ENCODE data around the gene KRTAP20-2. TPM values are rescaled to one million over a fixed set of nuclear protein-coding genes. Genes with fewer than 3 reads are reported as not detected.

The KRTAP20-2 gene
- total RNA-seq, 1 donor from 2014 or later: not detected

GRCh38 chr21:30668776-30669175 is 33.8 kb downstream of the KRTAP20-2 start:
- H3K27me3 ChIP-seq: no peaks in the 10 kb centered on the region
- no peaks in the 10 kb centered on the region for H3K36me3 ChIP-seq
- H3K9me3 ChIP-seq: no peaks in the 10 kb centered on the region
- no peak overlapping the region for H3K27ac ChIP-seq
- H3K4me1 ChIP-seq: no peaks in the 10 kb centered on the region
- no peak for DNase-seq (ENCODE audit: extremely low spot score in 2 of 2)
- H3K4me3 ChIP-seq: no peak overlapping the region
- TF ChIP-seq, protein P1, sequence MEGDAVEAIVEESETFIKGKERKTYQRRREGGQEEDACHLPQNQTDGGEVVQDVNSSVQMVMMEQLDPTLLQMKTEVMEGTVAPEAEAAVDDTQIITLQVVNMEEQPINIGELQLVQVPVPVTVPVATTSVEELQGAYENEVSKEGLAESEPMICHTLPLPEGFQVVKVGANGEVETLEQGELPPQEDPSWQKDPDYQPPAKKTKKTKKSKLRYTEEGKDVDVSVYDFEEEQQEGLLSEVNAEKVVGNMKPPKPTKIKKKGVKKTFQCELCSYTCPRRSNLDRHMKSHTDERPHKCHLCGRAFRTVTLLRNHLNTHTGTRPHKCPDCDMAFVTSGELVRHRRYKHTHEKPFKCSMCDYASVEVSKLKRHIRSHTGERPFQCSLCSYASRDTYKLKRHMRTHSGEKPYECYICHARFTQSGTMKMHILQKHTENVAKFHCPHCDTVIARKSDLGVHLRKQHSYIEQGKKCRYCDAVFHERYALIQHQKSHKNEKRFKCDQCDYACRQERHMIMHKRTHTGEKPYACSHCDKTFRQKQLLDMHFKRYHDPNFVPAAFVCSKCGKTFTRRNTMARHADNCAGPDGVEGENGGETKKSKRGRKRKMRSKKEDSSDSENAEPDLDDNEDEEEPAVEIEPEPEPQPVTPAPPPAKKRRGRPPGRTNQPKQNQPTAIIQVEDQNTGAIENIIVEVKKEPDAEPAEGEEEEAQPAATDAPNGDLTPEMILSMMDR (IDR thresholded peaks at IDR 0.05): no peak
- TF ChIP-seq POLR2AphosphoS5 (IDR thresholded peaks at IDR 0.05; ENCODE audit: insufficient read depth in 1 of 2, low read depth in 1 of 2): no peak
- no peak for TF ChIP-seq POLR2A (IDR thresholded peaks at IDR 0.05)
- intact Hi-C loops (cut with DNase I): no loop called here

GRCh38 chr21:30672985-30673650 is 38.1 kb downstream of the KRTAP20-2 start:
- no peak for DNase-seq (ENCODE audit: extremely low spot score in 2 of 2)
- H3K27ac ChIP-seq: no peak overlapping the region
- TF ChIP-seq, protein P1 (IDR thresholded peaks at IDR 0.05): no peak
- TF ChIP-seq POLR2AphosphoS5 (IDR thresholded peaks at IDR 0.05; ENCODE audit: insufficient read depth in 1 of 2, low read depth in 1 of 2) (no peak), POLR2A (IDR thresholded peaks at IDR 0.05) (no peak)
- no peak overlapping the region for H3K4me3 ChIP-seq
- H3K36me3 ChIP-seq: no peaks in the 10 kb centered on the region
- H3K27me3 ChIP-seq: no peaks in the 10 kb centered on the region
- intact Hi-C loops (cut with DNase I): no loop called here
- H3K4me1 ChIP-seq: no peaks in the 10 kb centered on the region
- no peaks in the 10 kb centered on the region for H3K9me3 ChIP-seq

DNA sequence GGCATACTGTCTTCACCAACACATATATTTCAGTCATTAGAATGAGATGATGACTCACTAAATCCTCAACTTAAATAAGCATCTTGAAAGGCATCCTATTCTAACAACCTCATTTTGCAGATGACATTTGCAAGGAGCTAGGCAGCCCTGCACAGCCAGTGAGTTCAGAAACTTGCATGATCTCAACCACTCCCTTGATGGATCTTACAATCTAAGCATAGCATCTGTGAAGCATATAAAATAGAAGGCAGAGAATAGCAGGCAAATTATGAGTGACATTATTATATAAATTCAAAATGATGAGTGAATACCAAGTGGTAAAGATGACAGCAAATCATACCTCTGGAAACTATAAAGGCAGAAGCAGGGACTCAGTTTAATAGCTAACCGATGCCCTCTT is 39.3 kb downstream of the KRTAP20-2 start:
- no peaks in the 10 kb centered on the region for H3K9me3 ChIP-seq
- no peak overlapping the region for H3K27ac ChIP-seq
- no peaks in the 10 kb centered on the region for H3K36me3 ChIP-seq
- TF ChIP-seq POLR2AphosphoS5 (IDR thresholded peaks at IDR 0.05; ENCODE audit: insufficient read depth in 1 of 2, low read depth in 1 of 2) (no peak), POLR2A (IDR thresholded peaks at IDR 0.05) (no peak)
- TF ChIP-seq, protein P1 (IDR thresholded peaks at IDR 0.05): no peak
- H3K4me3 ChIP-seq: no peak overlapping the region
- no peak for DNase-seq (ENCODE audit: extremely low spot score in 2 of 2)
- intact Hi-C loops (cut with DNase I): no loop called here
- no peaks in the 10 kb centered on the region for H3K4me1 ChIP-seq
- H3K27me3 ChIP-seq: no peaks in the 10 kb centered on the region

DNA sequence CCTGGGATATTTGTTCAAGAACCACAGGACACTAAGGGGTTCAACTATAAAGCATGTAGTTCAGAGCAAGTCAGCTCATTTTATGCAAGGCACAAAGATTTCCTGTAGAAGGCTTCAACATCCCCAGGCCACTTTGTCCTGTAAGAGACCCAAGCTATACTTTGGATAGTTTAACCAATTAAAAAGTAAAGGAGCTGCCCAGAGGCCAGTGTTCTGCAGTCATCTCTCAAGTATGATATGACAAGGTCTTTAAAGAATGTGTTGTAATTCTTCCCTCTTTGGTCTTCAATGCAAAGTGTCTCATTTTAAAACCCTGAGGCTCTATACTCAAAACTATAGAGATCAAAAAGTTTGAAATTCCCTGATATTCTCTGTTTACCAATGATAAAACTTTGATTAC is 41.7 kb downstream of the KRTAP20-2 start:
- Histone ChIP-seq H3K36me3 (no peaks in the 10 kb centered on the region), H3K4me1 (no peaks in the 10 kb centered on the region), H3K4me3 (no peak overlapping the region), H3K9me3 (no peaks in the 10 kb centered on the region), H3K27ac (no peak overlapping the region), H3K27me3 (no peaks in the 10 kb centered on the region)
- TF ChIP-seq, protein P1 (IDR thresholded peaks at IDR 0.05): no peak
- no peak for TF ChIP-seq POLR2AphosphoS5 (IDR thresholded peaks at IDR 0.05; ENCODE audit: insufficient read depth in 1 of 2, low read depth in 1 of 2)
- TF ChIP-seq POLR2A (IDR thresholded peaks at IDR 0.05): no peak
- intact Hi-C loops (cut with DNase I): no loop called here
- DNase-seq (ENCODE audit: extremely low spot score in 2 of 2): no peak

GRCh38 chr21:30680586-30680985 is 45.6 kb downstream of the KRTAP20-2 start:
- Histone ChIP-seq H3K9me3 (no peaks in the 10 kb centered on the region), H3K4me3 (no peak overlapping the region), H3K27ac (no peak overlapping the region), H3K27me3 (no peaks in the 10 kb centered on the region), H3K36me3 (no peaks in the 10 kb centered on the region), H3K4me1 (no peaks in the 10 kb centered on the region)
- intact Hi-C loops (cut with DNase I): no loop called here
- TF ChIP-seq, protein P1 (IDR thresholded peaks at IDR 0.05): no peak
- TF ChIP-seq POLR2AphosphoS5 (IDR thresholded peaks at IDR 0.05; ENCODE audit: insufficient read depth in 1 of 2, low read depth in 1 of 2) (no peak), POLR2A (IDR thresholded peaks at IDR 0.05) (no peak)
- DNase-seq (ENCODE audit: extremely low spot score in 2 of 2): no peak
